Stimulated activated naive B cell treated with anti-CD40 and anti-IgM and Interleukin-4, amounts not matched to agents 10 μg/mL and 1 μg/mL and 100 μg/mL, for 72 hours (primary cell): ENCODE data around the gene MAD2L2.
A peak's percentile ranks its signal among the peaks of the same experiment; 100 is the strongest.

Experiments used
- ATAC-seq, 2 donors: fragments of 150-1000 bp; cut with Tn5 transposase; replicated peaks; 2 replicates each; pipeline ENCODE4 v1.10.0; 2021; ENCODE audit warnings: moderate library complexity in 1 of 2
- DNase-seq: peaks from one replicate; pipeline ENCODE4 v3.0.0; 2021
- H3K27ac Mint-ChIP-seq: one replicate; pipeline ENCODE4 v1.8.0; 2022; ENCODE audit warnings: mild to moderate bottlenecking, mixed read lengths
- H3K27me3 Mint-ChIP-seq, 2 donors: one replicate each; pipeline ENCODE4 v1.8.0; 2022; ENCODE audit warnings: mixed read lengths in 2 of 2
- H3K36me3 Mint-ChIP-seq, 2 donors: one replicate each; pipeline ENCODE4 v1.8.0; 2022; ENCODE audit warnings: mixed read lengths in 2 of 2, mild to moderate bottlenecking in 1 of 2
- H3K4me1 Mint-ChIP-seq, 2 donors: one replicate each; pipeline ENCODE4 v1.8.0; 2022; ENCODE audit warnings: mixed read lengths in 2 of 2, mild to moderate bottlenecking in 1 of 2
- H3K4me3 Mint-ChIP-seq, 2 donors: one replicate each; pipeline ENCODE4 v1.8.0; 2022; ENCODE audit warnings: mild to moderate bottlenecking in 2 of 2, mixed read lengths in 2 of 2, moderate library complexity in 1 of 2
- H3K9me3 Mint-ChIP-seq, 2 donors: one replicate each; pipeline ENCODE4 v1.8.0; 2022; ENCODE audit warnings: mixed read lengths in 2 of 2, mild to moderate bottlenecking in 1 of 2

The MAD2L2 gene

GRCh38 chr1:11700601-11701467 lies 19.9 kb upstream of the MAD2L2 start:
- Mint-ChIP-seq H3K4me3 (no peak overlapping the region), H3K27me3 (peaks cover 12 to 17% of the 10 kb centered on the region in 2 donors), H3K4me1 (peaks cover 5 to 15% of the 10 kb centered on the region in 2 donors), H3K36me3 (no peaks in the 10 kb centered on the region), H3K27ac (no peak overlapping the region), H3K9me3 (no peaks in the 10 kb centered on the region)
- DNase-seq (no peak), ATAC-seq (no peak)

DNA sequence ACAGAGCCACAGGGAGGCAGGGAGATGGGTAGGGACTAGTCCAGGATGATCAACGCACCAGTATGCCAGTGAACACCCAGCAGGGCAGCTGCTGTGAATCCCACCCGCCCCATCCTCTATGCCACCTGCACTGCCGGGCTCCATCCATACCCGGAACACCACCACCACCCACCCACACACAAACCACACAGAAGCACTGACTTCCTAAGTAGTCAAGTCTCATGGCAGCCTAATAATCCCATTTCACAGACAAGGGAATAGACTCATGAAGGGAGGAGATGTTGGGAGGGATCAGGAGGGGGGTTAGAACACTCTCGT lies 16.9 kb upstream of the MAD2L2 start:
- no peak overlapping the region for H3K4me3 Mint-ChIP-seq
- H3K27ac Mint-ChIP-seq = no peak overlapping the region
- peaks cover 2 to 4% of the 10 kb centered on the region in 2 donors for H3K4me1 Mint-ChIP-seq
- no peaks in the 10 kb centered on the region for H3K9me3 Mint-ChIP-seq
- H3K36me3 Mint-ChIP-seq = no peaks in the 10 kb centered on the region
- DNase-seq = no peak
- no peak for ATAC-seq
- peaks cover 11 to 13% of the 10 kb centered on the region in 2 donors for H3K27me3 Mint-ChIP-seq

- DNase-seq (no peak), ATAC-seq (no peak)
- Mint-ChIP-seq H3K4me3 (no peak overlapping the region), H3K9me3 (no peaks in the 10 kb centered on the region), H3K27me3 (peaks cover 16 to 18% of the 10 kb centered on the region in 2 donors), H3K27ac (no peak overlapping the region), H3K4me1 (peaks cover 6 to 9% of the 10 kb centered on the region in 2 donors), H3K36me3 (no peaks in the 10 kb centered on the region)
Observed at GRCh38 chr1:11697188-11697892, 16.4 kb upstream of the MAD2L2 start.

DNA sequence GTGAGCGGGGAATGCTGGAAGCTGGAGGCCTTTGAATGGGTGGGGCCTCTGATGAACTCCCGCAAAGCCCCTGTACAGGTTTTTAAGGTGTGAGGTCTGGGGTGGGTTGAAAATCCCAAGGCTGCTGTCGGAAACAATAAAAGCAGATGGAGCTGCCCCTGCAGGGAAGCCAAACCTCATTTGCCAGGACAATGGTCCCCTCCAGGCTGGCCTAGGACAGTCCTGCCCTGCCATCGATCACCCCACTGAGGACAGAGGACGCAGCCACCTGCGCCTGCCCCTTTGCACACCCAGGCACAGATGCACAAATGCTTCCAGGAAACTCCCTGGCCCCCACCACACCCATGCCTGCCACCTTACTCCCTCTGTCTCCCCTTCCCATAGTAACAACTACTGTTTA lies 14.9 kb upstream of the MAD2L2 start:
- no peaks in the 10 kb centered on the region for H3K36me3 Mint-ChIP-seq
- ATAC-seq = no peak
- no peak overlapping the region for H3K4me3 Mint-ChIP-seq
- no peak for DNase-seq
- no peaks in the 10 kb centered on the region for H3K9me3 Mint-ChIP-seq
- H3K27me3 Mint-ChIP-seq = peaks cover 22 to 26% of the 10 kb centered on the region in 2 donors
- peaks cover 9 to 17% of the 10 kb centered on the region in 2 donors for H3K4me1 Mint-ChIP-seq
- no peak overlapping the region for H3K27ac Mint-ChIP-seq

GRCh38 chr1:11693917-11694316 lies 13.0 kb upstream of the MAD2L2 start:
- DNase-seq = no peak
- Mint-ChIP-seq H3K36me3 (no peaks in the 10 kb centered on the region), H3K27me3 (peaks cover 35 to 41% of the 10 kb centered on the region in 2 donors), H3K4me1 (peaks cover 17 to 26% of the 10 kb centered on the region in 2 donors), H3K9me3 (no peaks in the 10 kb centered on the region), H3K4me3 (no peak overlapping the region), H3K27ac (no peak overlapping the region)
- no peak for ATAC-seq

DNA sequence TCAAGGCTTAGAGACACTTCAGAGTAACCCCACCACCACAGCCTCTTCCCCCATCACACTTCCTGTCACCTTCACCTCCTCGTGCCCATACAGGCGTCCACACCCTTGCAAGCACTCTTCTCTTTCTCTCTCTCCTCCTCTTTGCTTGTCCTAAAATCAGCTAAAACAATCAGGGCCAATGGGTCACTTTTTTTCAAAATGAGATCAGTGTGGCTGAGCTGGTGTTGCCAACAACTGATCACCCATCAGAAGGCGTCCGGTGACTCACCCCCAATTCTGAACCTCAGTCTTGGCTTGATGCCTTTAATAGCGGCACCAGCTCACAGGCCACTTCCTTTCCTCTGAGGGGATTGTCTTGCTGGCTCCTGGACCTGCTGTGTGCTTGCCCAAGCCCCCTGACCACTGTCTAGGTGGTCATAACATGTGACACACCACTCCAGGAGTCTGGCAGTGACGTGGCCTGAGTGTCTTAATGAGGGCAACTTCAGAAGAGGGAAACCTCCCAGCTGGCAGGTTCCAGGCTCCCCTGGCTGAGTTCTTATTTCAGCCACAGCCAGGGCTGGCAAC lies 12.2 kb upstream of the MAD2L2 start:
- H3K4me1 Mint-ChIP-seq = peaks cover 17 to 26% of the 10 kb centered on the region in 2 donors
- H3K9me3 Mint-ChIP-seq = no peaks in the 10 kb centered on the region
- H3K4me3 Mint-ChIP-seq = no peak overlapping the region
- DNase-seq (no peak), ATAC-seq (peak; percentile 54 to 64)
- H3K36me3 Mint-ChIP-seq = no peaks in the 10 kb centered on the region
- H3K27me3 Mint-ChIP-seq = peaks cover 37 to 43% of the 10 kb centered on the region in 2 donors
- H3K27ac Mint-ChIP-seq = no peak overlapping the region

DNA sequence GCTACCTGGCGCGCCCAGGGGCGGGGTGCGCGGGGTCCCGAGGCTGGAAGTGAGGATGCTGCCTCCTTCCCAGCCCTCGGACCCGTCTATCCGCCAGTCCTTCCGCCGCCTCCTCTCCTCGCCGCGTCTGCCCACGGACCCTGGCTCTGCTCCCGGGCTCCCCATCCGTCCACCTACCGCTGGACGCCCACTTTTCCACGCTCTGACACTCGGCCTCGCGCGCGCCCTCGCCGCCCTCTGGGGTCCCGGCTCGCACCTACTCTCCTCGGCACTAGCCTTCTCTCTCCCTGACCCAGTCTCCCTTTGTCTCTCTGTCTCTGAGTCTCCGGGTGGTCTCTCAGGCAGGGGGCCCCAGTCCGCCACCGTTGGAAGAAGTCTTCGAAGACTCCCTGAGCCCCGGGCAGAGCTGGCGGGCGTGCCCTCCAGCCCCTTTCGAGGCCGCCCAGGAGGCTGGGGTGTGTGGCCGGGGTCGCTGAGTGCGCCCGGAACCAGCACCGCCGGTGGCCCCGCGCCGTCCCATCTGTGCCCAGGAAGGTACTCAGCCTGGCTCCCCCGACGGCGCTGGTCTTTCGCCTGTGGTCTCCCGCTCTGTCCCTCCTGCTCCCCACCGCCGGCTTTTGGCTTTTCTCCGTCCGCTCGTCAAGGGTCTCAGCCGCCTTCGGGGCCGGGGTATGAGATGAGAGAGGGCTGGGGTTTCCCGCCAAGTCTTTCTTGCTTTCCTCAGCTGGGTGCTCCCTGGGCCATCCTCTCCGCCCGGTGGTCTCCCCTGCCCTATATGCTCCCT lies 11.2 kb upstream of the MAD2L2 start:
- no peaks in the 10 kb centered on the region for H3K36me3 Mint-ChIP-seq
- DNase-seq = no peak
- H3K4me3 Mint-ChIP-seq = peak overlapping the region; percentile 79 to 86
- no peak for ATAC-seq
- no peaks in the 10 kb centered on the region for H3K9me3 Mint-ChIP-seq
- H3K4me1 Mint-ChIP-seq = peaks cover 17 to 26% of the 10 kb centered on the region in 2 donors
- peaks cover 42 to 48% of the 10 kb centered on the region in 2 donors for H3K27me3 Mint-ChIP-seq
- H3K27ac Mint-ChIP-seq = peak overlapping the region; percentile 84

GRCh38 chr1:11691302-11691914 lies 10.5 kb upstream of the MAD2L2 start, which contains the start of gene DRAXIN:
TSS of gene DRAXIN (plus strand) at chr1:11691710. CDS start at chr1:11706259, 14,549 bp downstream.
- H3K9me3 Mint-ChIP-seq = no peaks in the 10 kb centered on the region
- H3K36me3 Mint-ChIP-seq = no peaks in the 10 kb centered on the region
- ATAC-seq (peak; percentile 24 to 46), DNase-seq (no peak)
- H3K4me1 Mint-ChIP-seq = peaks cover 17 to 26% of the 10 kb centered on the region in 2 donors
- H3K27me3 Mint-ChIP-seq = peaks cover 42 to 48% of the 10 kb centered on the region in 2 donors
- H3K27ac Mint-ChIP-seq = peak within 1 kb of the TSS; percentile 84
- peak within 1 kb of the TSS; percentile 83 to 86 for H3K4me3 Mint-ChIP-seq

DNA sequence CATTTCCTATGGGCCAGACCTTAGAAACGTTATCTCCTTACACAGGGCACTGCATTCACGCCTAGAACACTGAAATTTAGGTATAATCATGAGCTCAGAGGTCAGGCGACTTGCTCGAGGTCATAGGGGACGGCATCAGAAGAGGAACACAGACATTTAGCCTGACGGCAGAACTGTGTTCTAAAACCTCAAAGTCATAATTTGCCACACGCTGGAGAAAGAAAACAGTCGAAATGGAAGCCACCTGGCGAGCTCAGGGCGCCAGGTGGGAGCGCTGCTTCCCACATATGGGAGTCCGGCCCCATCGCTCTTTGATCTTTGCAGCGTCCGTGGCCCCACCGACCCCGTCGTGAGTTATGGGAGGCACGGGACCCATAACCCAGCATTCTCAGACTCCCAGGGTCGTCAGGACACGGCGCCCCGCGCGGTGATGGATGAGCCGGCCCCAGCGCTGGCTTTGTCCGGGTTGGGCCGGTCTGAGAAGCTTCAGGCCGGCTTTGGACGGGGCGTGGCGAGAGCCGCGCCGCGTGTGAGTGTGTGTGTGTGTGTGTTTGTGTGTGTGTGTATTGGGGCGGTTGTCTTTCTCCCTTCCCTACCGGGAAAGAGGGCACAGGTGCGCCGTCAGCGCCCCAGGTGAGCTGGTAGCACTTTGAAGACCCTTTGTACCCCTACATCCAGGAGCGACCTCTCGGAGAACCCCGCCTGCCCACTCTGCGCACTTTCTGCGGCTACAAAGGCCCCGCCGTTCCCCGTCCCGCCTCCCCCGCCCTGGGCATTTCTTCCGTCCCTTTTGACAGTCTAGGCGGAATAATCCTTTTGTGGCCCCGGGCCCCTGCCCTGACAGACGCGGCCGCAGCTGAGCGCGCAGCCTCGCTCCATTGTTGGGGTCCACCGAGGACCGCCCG lies 9.7 kb upstream of the MAD2L2 start:
- H3K36me3 Mint-ChIP-seq = no peaks in the 10 kb centered on the region
- peak in 1 of 2 donors; percentile 26 for ATAC-seq
- H3K4me3 Mint-ChIP-seq = peak overlapping the region; percentile 80 to 83
- DNase-seq = no peak
- no peak overlapping the region for H3K27ac Mint-ChIP-seq
- H3K9me3 Mint-ChIP-seq = no peaks in the 10 kb centered on the region
- peaks cover 48% of the 10 kb centered on the region in 2 donors for H3K27me3 Mint-ChIP-seq
- H3K4me1 Mint-ChIP-seq = peaks cover 17 to 26% of the 10 kb centered on the region in 2 donors

DNA sequence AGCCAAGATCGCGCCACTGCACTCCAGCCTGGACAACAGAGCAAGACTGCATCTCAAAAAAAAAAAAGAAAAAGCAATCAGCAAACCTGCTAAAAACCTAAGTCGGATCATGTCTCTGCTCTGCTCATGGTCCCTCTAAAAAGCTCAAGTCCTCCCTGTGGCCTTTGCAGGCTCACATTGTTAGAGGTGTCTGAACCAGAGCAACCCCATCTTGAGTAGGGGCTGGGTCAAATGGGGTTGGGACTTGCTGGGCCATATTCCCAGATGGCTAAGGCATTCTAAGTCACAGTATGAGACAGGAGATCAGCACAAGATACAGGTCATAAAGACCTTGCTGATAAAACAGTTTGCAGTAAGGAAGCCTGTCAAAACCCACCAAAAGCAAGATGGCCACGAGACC lies 7.6 kb upstream of the MAD2L2 start:
- Mint-ChIP-seq H3K27me3 (peaks cover 41 to 42% of the 10 kb centered on the region in 2 donors), H3K36me3 (no peaks in the 10 kb centered on the region), H3K4me1 (peaks cover 25 to 36% of the 10 kb centered on the region in 2 donors), H3K27ac (no peak overlapping the region), H3K4me3 (no peak overlapping the region), H3K9me3 (no peaks in the 10 kb centered on the region)
- DNase-seq (no peak), ATAC-seq (no peak)

DNA sequence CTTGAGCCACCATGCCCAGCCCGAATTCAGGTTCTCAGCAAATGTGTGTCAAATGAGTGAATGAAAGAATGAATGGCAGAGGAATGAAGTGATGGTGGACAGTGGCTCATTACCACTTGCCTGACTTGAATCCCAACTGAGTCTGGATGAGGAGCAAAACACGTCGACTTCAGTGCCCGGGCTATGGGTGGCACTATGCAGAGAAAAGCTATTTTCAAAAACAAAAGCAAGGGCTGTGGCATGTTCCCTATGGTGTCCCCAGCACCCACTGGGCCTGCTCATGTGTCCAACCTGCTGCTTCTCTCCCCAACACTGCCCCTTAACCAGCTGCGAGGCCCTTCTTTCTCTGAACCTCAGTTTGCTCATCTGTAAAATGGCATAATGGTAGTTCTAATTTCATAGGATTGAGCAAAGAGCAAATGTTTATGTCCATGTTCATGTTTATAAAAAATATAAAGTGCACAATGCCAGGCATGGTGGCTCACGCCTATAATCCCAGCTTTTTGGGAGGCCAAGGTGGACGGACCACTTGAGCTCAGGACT lies 4.3 kb upstream of the MAD2L2 start:
- Mint-ChIP-seq H3K27ac (no peak overlapping the region), H3K36me3 (no peaks in the 10 kb centered on the region), H3K9me3 (no peaks in the 10 kb centered on the region), H3K4me3 (no peak overlapping the region), H3K4me1 (peaks cover 14 to 27% of the 10 kb centered on the region in 2 donors), H3K27me3 (peaks cover 16 to 20% of the 10 kb centered on the region in 2 donors)
- ATAC-seq (no peak), DNase-seq (no peak)

DNA sequence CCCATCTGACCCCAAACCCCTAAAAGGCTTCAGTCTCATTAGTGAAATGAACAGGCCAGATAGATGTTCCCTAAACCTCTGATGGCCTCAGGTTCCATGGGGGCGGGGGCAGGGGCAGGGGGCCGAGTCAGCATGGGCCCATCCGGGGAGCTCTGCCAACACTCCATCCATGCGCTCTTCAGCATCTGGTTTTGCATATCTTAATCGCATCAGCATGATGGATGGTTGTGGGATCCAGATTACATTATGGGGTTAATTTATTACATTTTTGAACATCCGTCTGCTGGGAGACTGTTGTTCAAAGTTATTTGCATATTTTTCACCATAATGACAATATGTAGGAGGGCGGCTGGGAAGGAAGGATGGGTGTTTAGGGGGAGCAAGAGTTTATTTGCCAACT lies 3.1 kb upstream of the MAD2L2 start:
- no peak for ATAC-seq

More for the DNA sequence above, 3.1 kb upstream of the MAD2L2 start:
- no peak for DNase-seq
- peaks cover 7 to 13% of the 10 kb centered on the region in 2 donors for H3K27me3 Mint-ChIP-seq
- H3K4me3 Mint-ChIP-seq = no peak overlapping the region
- no peak overlapping the region for H3K27ac Mint-ChIP-seq
- no peaks in the 10 kb centered on the region for H3K9me3 Mint-ChIP-seq
- no peaks in the 10 kb centered on the region for H3K36me3 Mint-ChIP-seq
- H3K4me1 Mint-ChIP-seq = peaks cover 15 to 32% of the 10 kb centered on the region in 2 donors
